HCT116 (cell line): Measurements from ENCODE around the gene RPL37A. TPM values are rescaled to one million over a fixed set of nuclear protein-coding genes. Genes with fewer than 3 reads are reported as not detected.

Source experiments
- ATAC-seq: fragments of 200-7000 bp; cut with Tn5 transposase; 2 replicates; pipeline ENCODE4 v1.9.1; 2020; ENCODE audit warnings: mild to moderate bottlenecking, moderate library complexity
- BruUV-seq: library from RNA; stranded (reverse); fragments of 400-500 nt; replicated peaks from 2 replicates; lab custom pipeline; 2021; lab: Mats Ljungman, UMichigan
- CTCF ChIA-PET: fragments of 300-600 bp; sonication (Branson Sonifier 250); formaldehyde crosslinking; loops from one replicate; lab custom pipeline; 2021; ENCODE audit warnings: antibody characterized with exemption; lab: Charles Lee
- POLR2A ChIA-PET: fragments of 300-600, 350-600 bp; sonication (Branson Sonifier 250); formaldehyde crosslinking; loops from one replicate; lab custom pipeline; 2021; ENCODE audit warnings: antibody characterized with exemption; lab: Charles Lee
- RAD21 ChIA-PET, 2 experiments: fragments of 300-600 bp; sonication (Branson Sonifier 250); formaldehyde crosslinking; loops; one replicate each; lab custom pipeline; 2023; ENCODE audit warnings: low total read pairs in 2 of 2; ENCODE audit not compliant: uncharacterized antibody in 2 of 2, unreplicated experiment in 2 of 2, low non-redundant PET in 1 of 2; lab: Charles Lee
- DNase-seq: peaks from one replicate; pipeline ENCODE4 v3.0.0-alpha.2; 2010; ENCODE audit warnings: low read depth, low spot score
- H2AFZ ChIP-seq: fragments of 200-600 bp; shearing (Covaris generic), sonication (generic); 2 replicates; pipeline ENCODE4 v1.6.1; 2017; ENCODE audit warnings: low read depth, mixed run types, mixed read lengths, antibody characterized with exemption, low read length; ENCODE audit not compliant: poor library complexity, severe bottlenecking
- H3K27ac ChIP-seq: 2 replicates; pipeline ENCODE4 v1.5.1; 2012; ENCODE audit warnings: low read depth, low read length
- H3K27me3 ChIP-seq: fragments of 200-600 bp; sonication (generic); 2 replicates; pipeline ENCODE4 v1.6.1; 2016; ENCODE audit warnings: mixed run types, low read length, mixed read lengths; ENCODE audit not compliant: insufficient read depth
- H3K36me3 ChIP-seq, 2 experiments: fragments of 200-500 bp in 1 of 2; fragments of 200-600 bp in 1 of 2; sonication (Bioruptor generic) in 1 of 2; sonication (generic) in 1 of 2; 2 replicates each; pipeline versions ENCODE4 v1.5.1 to v1.6.1; 2014 to 2016; ENCODE audit warnings: low read length in 2 of 2, inconsistent platforms in 1 of 2, mixed read lengths in 1 of 2, mixed run types in 1 of 2; ENCODE audit not compliant: insufficient read depth in 2 of 2, control insufficient read depth in 1 of 2
- H3K4me1 ChIP-seq, 2 experiments: fragments of 200-600 bp in 1 of 2; sonication (generic) in 1 of 2; 2 replicates each; pipeline versions ENCODE4 v1.5.1 to v1.6.1; 2012 to 2017; ENCODE audit warnings: low read length in 2 of 2, inconsistent platforms in 1 of 2, mild to moderate bottlenecking in 1 of 2, mixed read lengths in 1 of 2, mixed run types in 1 of 2, moderate library complexity in 1 of 2; ENCODE audit not compliant: insufficient read depth in 2 of 2, control insufficient read depth in 1 of 2
- H3K4me2 ChIP-seq: fragments of 200-600 bp; sonication (generic); 2 replicates; pipeline ENCODE4 v1.6.1; 2017; ENCODE audit warnings: mixed run types, low read length, mixed read lengths
- H3K4me3 ChIP-seq, 2 experiments: fragments of 200-600 bp in 1 of 2; sonication (generic) in 1 of 2; replicated peaks in 1 of 2; 2 replicates each; pipeline ENCODE4 v1.5.1; 2011 to 2016; ENCODE audit warnings: low read length in 2 of 2, control low read depth in 1 of 2, low read depth in 1 of 2, mild to moderate bottlenecking in 1 of 2, mixed read lengths in 1 of 2, mixed run types in 1 of 2
- H3K79me2 ChIP-seq: fragments of 200-600 bp; sonication (generic); 2 replicates; pipeline ENCODE4 v1.6.1; 2017; ENCODE audit warnings: mild to moderate bottlenecking, mixed run types, low read length, moderate library complexity, mixed read lengths; ENCODE audit not compliant: insufficient read depth
- H3K9ac ChIP-seq: fragments of 200-600 bp; sonication (generic); 2 replicates; pipeline ENCODE4 v1.6.1; 2016; ENCODE audit warnings: low read length, mixed read lengths
- H3K9me2 ChIP-seq: fragments of 200-600 bp; sonication (generic), shearing (Covaris generic); 2 replicates; pipeline ENCODE4 v1.6.1; 2017; ENCODE audit warnings: mixed run types, mild to moderate bottlenecking, moderate library complexity; ENCODE audit not compliant: insufficient read depth
- H3K9me3 ChIP-seq, 2 experiments: fragments of 200-500 bp in 1 of 2; fragments of 200-600 bp in 1 of 2; sonication (Bioruptor generic) in 1 of 2; sonication (generic) in 1 of 2; 2 replicates each; pipeline ENCODE4 v1.6.1; 2014 to 2017; ENCODE audit warnings: low read length in 2 of 2, mixed read lengths in 2 of 2, inconsistent platforms in 1 of 2, low read depth in 1 of 2, mild to moderate bottlenecking in 1 of 2, mixed run types in 1 of 2, moderate library complexity in 1 of 2; ENCODE audit not compliant: control insufficient read depth in 1 of 2, insufficient read depth in 1 of 2
- H4K20me1 ChIP-seq: fragments of 200-600 bp; sonication (generic), shearing (Covaris generic); 2 replicates; pipeline ENCODE4 v1.6.1; 2017; ENCODE audit warnings: mixed run types, mild to moderate bottlenecking, moderate library complexity; ENCODE audit not compliant: insufficient read depth
- CBX3 ChIP-seq: IDR thresholded peaks from 2 replicates; pipeline ENCODE4 v1.6.1; 2012; ENCODE audit warnings: low read depth
- CEBPB ChIP-seq: IDR thresholded peaks from 2 replicates; pipeline ENCODE4 v1.6.1; 2012; ENCODE audit warnings: low read depth
- ELF1 ChIP-seq: IDR thresholded peaks from 2 replicates; pipeline ENCODE4 v1.6.1; 2012; ENCODE audit warnings: low read depth, borderline replicate concordance
- EZH2 ChIP-seq: fragments of 200-600 bp; sonication (generic); IDR thresholded peaks from 2 replicates; pipeline ENCODE4 v1.6.1; 2017; ENCODE audit warnings: antibody characterized with exemption, mixed run types
- FOSL1 ChIP-seq: IDR thresholded peaks from 2 replicates; pipeline ENCODE4 v1.6.1; 2012; ENCODE audit warnings: low read depth
- JUND ChIP-seq: IDR thresholded peaks from 2 replicates; pipeline ENCODE4 v1.6.1; 2012
- POLR2A ChIP-seq: IDR thresholded peaks from 2 replicates; pipeline ENCODE4 v1.7.0; 2011; ENCODE audit warnings: borderline replicate concordance; ENCODE audit not compliant: insufficient read depth, insufficient read length; ENCODE audit errors: extremely low read depth
- POLR2AphosphoS5 ChIP-seq: IDR thresholded peaks from 2 replicates; pipeline ENCODE4 v1.6.1; 2011; ENCODE audit warnings: mild to moderate bottlenecking, low read depth, low read length, moderate library complexity
- SP1 ChIP-seq: IDR thresholded peaks from 2 replicates; pipeline ENCODE4 v1.6.1; 2012; ENCODE audit warnings: low read depth
- TCF7L2 ChIP-seq: IDR thresholded peaks from 2 replicates; pipeline ENCODE4 v1.7.0; 2011; ENCODE audit warnings: borderline replicate concordance, inconsistent platforms; ENCODE audit not compliant: insufficient read depth, insufficient read length; ENCODE audit errors: extremely low read depth
- YY1 ChIP-seq: IDR thresholded peaks from 2 replicates; pipeline ENCODE4 v1.6.1; 2011; ENCODE audit warnings: low read length, low read depth, moderate library complexity, mild to moderate bottlenecking; ENCODE audit not compliant: insufficient replicate concordance; ENCODE audit errors: extremely low read depth
- ZFX ChIP-seq: fragments of 450-650 bp; IDR thresholded peaks from 2 replicates; pipeline ENCODE4 v1.6.1; 2017
- intact Hi-C: fragments of 100-400 bp; cut with micrococcal nuclease; formaldehyde crosslinking; loops from 2 replicates; pipeline ENCODE4 v1.10.0; 2022
- total RNA-seq: library from RNA; stranded (reverse); gene quantifications from one replicate; pipeline ENCODE4 v1.2.1, GENCODE V29; 2021; ENCODE audit not compliant: unreplicated experiment
- TF ChIP-seq, protein P1 (sequence below): IDR thresholded peaks from 2 replicates; pipeline ENCODE4 v1.6.1; 2012
- TF ChIP-seq, protein P2 (sequence below): IDR thresholded peaks from 2 replicates; pipeline ENCODE4 v1.6.1; 2012
- TF ChIP-seq, protein P3 (sequence below): IDR thresholded peaks from 2 replicates; pipeline ENCODE4 v1.6.1; 2011; ENCODE audit warnings: mild to moderate bottlenecking, low read length, moderate library complexity; ENCODE audit not compliant: insufficient replicate concordance; ENCODE audit errors: extremely low read depth

RPL37A gene
- total RNA-seq, 1 experiment from 2014 or later, result 3,018 TPM

DNA sequence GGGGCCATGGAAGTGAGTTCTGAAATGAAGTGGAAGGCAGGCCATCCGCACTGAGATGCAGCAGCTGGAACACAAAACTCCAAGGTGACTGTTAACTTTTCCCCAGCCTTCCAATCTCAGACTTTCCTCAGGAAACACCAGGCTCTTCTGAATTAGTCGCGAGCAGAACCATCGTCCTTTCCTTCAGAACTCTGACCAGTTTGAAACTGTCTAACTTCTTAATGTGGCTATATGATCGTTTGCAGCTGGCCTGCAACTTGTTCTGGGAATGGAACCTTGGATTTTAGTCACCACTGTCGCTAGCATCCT, 620 bp upstream of the RPL37A start:
- peak; percentile 16; the same call in 1 of the 2 replicates for ATAC-seq

More for the DNA sequence above, 620 bp upstream of the RPL37A start:
- Histone ChIP-seq H3K79me2 (peaks cover 58% of the 10 kb centered on the region), H4K20me1 (peaks cover 29% of the 10 kb centered on the region; the same call in 1 of the 2 replicates), H3K9ac (peak overlapping the region; percentile 95), H3K27me3 (no peaks in the 10 kb centered on the region), H3K4me3 (peak overlapping the region; percentile 86 to 98), H3K36me3 (peaks cover 38 to 40% of the 10 kb centered on the region in 2 experiments), H3K4me2 (peak overlapping the region; percentile 82), H3K9me3 (no peaks in the 10 kb centered on the region), H2AFZ (peak overlapping the region; percentile 72), H3K27ac (peak overlapping the region; percentile 87), H3K9me2 (no peaks in the 10 kb centered on the region), H3K4me1 (peaks cover 4 to 34% of the 10 kb centered on the region in 2 experiments; a peak in 3 of 4 replicates)
- intact Hi-C loops, result loop anchor here (5.0 kb wide), 1 partner anchor 86 kb away; the partner anchor contains the start of gene SMARCAL1
- ChIA-PET CTCF (no interaction called here), RAD21 (no interaction called here), POLR2A (interaction anchor here (0.9 to 1.7 kb wide), 17 partner anchors 9 to 391 kb away, joined by 3 to 18 read pairs (median 4); partner anchors contain the start of genes SMARCAL1 and XRCC5)
- TSS peak; percentile 86 for BruUV-seq
- DNase-seq, result no peak
- TF ChIP-seq ZFX, result no peak
- no peak for TF ChIP-seq POLR2A
- TF ChIP-seq FOSL1, result no peak
- no peak for TF ChIP-seq SP1
- TF ChIP-seq, protein P1, sequence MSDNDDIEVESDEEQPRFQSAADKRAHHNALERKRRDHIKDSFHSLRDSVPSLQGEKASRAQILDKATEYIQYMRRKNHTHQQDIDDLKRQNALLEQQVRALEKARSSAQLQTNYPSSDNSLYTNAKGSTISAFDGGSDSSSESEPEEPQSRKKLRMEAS, result no peak
- no peak for TF ChIP-seq POLR2AphosphoS5
- TF ChIP-seq EZH2, result no peak
- TF ChIP-seq CBX3, result no peak
- TF ChIP-seq, protein P2, sequence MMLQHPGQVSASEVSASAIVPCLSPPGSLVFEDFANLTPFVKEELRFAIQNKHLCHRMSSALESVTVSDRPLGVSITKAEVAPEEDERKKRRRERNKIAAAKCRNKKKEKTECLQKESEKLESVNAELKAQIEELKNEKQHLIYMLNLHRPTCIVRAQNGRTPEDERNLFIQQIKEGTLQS, result no peak
- TF ChIP-seq TCF7L2, result no peak
- TF ChIP-seq YY1, result no peak
- no peak for TF ChIP-seq JUND
- TF ChIP-seq ELF1, result no peak
- TF ChIP-seq, protein P3, sequence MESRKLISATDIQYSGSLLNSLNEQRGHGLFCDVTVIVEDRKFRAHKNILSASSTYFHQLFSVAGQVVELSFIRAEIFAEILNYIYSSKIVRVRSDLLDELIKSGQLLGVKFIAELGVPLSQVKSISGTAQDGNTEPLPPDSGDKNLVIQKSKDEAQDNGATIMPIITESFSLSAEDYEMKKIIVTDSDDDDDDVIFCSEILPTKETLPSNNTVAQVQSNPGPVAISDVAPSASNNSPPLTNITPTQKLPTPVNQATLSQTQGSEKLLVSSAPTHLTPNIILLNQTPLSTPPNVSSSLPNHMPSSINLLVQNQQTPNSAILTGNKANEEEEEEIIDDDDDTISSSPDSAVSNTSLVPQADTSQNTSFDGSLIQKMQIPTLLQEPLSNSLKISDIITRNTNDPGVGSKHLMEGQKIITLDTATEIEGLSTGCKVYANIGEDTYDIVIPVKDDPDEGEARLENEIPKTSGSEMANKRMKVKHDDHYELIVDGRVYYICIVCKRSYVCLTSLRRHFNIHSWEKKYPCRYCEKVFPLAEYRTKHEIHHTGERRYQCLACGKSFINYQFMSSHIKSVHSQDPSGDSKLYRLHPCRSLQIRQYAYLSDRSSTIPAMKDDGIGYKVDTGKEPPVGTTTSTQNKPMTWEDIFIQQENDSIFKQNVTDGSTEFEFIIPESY, result no peak
- no peak for TF ChIP-seq CEBPB
